Stimulated activated CD4-positive, alpha-beta T cell treated with anti-CD3 and anti-CD28 coated beads, Interleukin-15, amount 100 ng/mL, for 24 hours (primary cell): ENCODE measurements around the gene OR52H1.

ENCODE experiments used
- DNase-seq: peaks from one replicate; pipeline ENCODE4 v3.0.0-alpha.2; 2020

The OR52H1 gene

GRCh38 chr11:5531053-5531831, 17.1 kb downstream of the OR52H1 start:
- no peak for DNase-seq

- no peak for DNase-seq
These were observed 19.8 kb downstream of the OR52H1 start for GRCh38 chr11:5528495-5528894.

- DNase-seq = no peak
These were observed 20.6 kb downstream of the OR52H1 start for GRCh38 chr11:5527716-5528115.

- DNase-seq = no peak
These were observed 23.6 kb downstream of the OR52H1 start for GRCh38 chr11:5524756-5525155.

GRCh38 chr11:5522308-5522707, 26.0 kb downstream of the OR52H1 start:
- DNase-seq = no peak

DNA sequence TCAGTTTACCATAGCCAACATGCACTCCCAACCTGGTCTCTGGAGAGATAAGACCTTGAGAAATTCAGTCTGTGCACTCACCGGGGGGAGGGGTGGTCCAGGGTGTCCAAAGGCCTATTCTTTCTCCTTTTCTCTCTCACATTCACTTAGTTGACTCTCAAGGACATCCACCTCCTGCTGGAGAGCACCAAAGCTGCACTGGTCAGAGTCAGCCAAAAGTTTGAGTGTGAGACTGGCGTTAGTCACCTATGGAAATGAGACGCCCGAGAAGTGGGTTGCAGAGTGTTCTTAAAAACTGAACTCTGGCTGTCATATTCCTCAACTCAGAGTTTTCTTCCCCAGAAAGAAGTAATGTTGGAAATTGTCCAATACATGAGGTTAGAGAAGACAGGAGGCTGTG, 26.8 kb downstream of the OR52H1 start:
- DNase-seq = no peak

GRCh38 chr11:5516599-5516998, 31.7 kb downstream of the OR52H1 start, which contains the start of gene UBQLNL:
Gene UBQLNL, minus strand, starts transcription at chr11:5516699. Its CDS starts 258 bp downstream, at chr11:5516441.
- no peak for DNase-seq

- no peak for DNase-seq
These were observed 33.5 kb downstream of the OR52H1 start for GRCh38 chr11:5514841-5515240.

- DNase-seq = no peak
These were observed 38.5 kb downstream of the OR52H1 start, which contains the start of gene UBQLN3 for GRCh38 chr11:5509803-5510202. Gene UBQLN3, minus strand, starts transcription at chr11:5509957. Its CDS starts 399 bp downstream, at chr11:5509558.

GRCh38 chr11:5508605-5509004, 39.7 kb downstream of the OR52H1 start:
- DNase-seq = no peak

GRCh38 chr11:5507933-5508305, 40.4 kb downstream of the OR52H1 start:
- no peak for DNase-seq

GRCh38 chr11:5507177-5507932, 41.0 kb downstream of the OR52H1 start:
- DNase-seq = no peak

DNA sequence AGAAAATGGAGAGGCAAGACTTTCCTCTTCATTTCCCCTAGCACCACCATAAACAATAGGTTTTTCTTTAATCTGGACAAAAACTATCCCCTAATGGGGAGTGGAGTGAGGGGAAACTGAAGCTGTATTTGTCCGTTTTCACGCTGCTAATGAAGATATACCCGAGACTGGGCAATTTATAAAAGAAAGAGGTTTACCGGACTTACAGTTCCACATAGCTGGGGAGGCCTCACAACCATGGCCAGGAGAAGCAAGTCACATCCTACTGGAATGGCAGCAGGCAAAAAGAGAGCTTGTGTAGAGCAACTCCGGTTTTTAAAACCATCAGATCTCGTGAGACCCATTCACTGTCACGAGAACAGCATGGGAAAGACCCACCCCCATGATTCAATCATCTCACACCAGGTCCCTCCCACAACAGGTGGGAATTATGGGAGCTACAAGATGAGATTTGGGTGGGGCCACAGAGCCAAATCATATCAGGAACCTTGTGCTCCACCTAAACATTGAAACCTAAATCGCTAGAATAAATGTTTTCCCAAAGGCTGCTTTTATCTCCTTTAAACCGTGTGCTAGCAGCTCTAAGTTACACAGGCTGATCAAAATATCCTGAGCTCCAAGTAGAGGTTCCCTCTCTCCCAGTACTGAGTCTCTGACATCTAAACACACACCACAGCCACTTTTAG, 42.8 kb downstream of the OR52H1 start:
- DNase-seq = no peak

DNA sequence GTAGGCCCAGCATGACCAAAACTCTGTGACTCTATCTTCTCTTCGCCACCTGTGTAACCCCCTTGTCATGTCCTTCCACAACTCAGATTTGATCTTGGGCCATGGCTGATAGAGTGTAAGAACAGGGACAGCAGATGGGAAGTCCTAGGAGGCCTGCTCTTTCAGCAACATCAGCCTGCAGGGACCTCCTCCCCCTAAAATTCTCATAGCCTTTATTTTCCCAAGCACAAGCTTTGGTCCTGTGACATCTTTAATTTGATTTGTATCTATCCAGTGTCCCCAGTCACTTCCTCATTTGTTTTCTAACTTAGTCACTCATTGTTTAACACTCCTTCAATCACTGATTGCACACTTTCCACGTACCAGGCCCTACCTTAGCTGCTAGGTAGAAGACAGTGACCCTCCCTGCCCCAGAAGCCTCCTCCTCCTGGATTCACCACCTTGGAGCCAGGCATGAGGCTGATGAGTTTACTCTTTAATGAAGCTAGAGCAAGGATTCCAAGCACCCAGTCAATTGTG, 43.9 kb downstream of the OR52H1 start:
- no peak for DNase-seq

DNA sequence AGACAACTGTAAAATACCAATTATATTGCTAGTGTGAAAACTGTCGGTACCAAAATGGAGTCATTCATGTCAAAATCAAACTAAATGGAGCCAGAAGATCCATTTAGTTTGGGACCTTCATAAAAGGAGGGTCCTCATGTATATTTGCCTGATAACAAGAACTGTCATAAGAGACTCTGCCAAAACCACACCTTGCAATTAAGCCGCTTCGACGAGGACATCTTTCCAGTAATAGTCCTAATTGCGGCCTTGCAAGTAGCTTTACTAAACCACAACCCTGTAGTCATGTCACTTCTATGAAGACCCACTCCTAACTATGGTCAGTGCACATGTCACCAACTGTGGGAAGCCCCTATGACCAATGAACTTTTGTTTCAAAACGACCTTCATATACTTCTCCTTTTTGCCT, 47.9 kb downstream of the OR52H1 start:
- DNase-seq = no peak

- no peak for DNase-seq
These were observed 48.7 kb downstream of the OR52H1 start for GRCh38 chr11:5499671-5500070.
